ENCODE measurements around the gene ERV3-1. TPM values are rescaled to one million over a fixed set of nuclear protein-coding genes. Genes with fewer than 3 reads are reported as not detected.
"Not testable (repeated sequence)": the region's sequence is repeated elsewhere in the genome, so short reads cannot be mapped to it uniquely, and the experiment has no call there.

The ERV3-1 gene
- 33.2 TPM for total RNA-seq
- 6.2 TPM for polyA plus RNA-seq

- H3K36me3 ChIP-seq (ENCODE audit: insufficient read depth): no peaks in the 10 kb centered on the region
- DNase-seq (ENCODE audit: extremely low spot score): peak; percentile 93
- H3K4me3 ChIP-seq (ENCODE audit: low read depth, low read length): peak within 1 kb of the TSS; percentile 53
- under 1% methylated on average over 33 of the region's 33 CpGs for WGBS
- H3K27ac ChIP-seq (ENCODE audit: low read depth): peak within 1 kb of the TSS; percentile 74
- peaks cover 2% of the 10 kb centered on the region for H3K4me1 ChIP-seq (ENCODE audit: insufficient read depth)
These were observed at the start of gene ERV3-1 for GRCh38 chr7:65006094-65006992. Gene ERV3-1, minus strand, starts transcription at chr7:65006687. Its CDS starts 13,661 bp downstream, at chr7:64993026.

- H3K36me3 ChIP-seq (ENCODE audit: insufficient read depth): not testable (repeated sequence)
- WGBS: 88% methylated on average over 4 of the region's 4 CpGs
These were observed 49.3 kb upstream of the ERV3-1 start for GRCh38 chr7:65055786-65056185.

GRCh38 chr7:65054466-65054994, 48.0 kb upstream of the ERV3-1 start:
- DNase-seq (ENCODE audit: extremely low spot score); H3K36me3 ChIP-seq (ENCODE audit: insufficient read depth); H3K4me3 ChIP-seq (ENCODE audit: low read depth, low read length); H3K4me1 ChIP-seq (ENCODE audit: insufficient read depth); H3K27ac ChIP-seq (ENCODE audit: low read depth): not testable (repeated sequence)
- 71% methylated on average over 2 of the region's 2 CpGs for WGBS

More at GRCh38 chr7:65055786-65056185, 49.3 kb upstream of the ERV3-1 start:
- H3K27ac ChIP-seq (ENCODE audit: low read depth); H3K4me3 ChIP-seq (ENCODE audit: low read depth, low read length); DNase-seq (ENCODE audit: extremely low spot score); H3K4me1 ChIP-seq (ENCODE audit: insufficient read depth): not testable (repeated sequence)

- WGBS: 88% methylated on average over 1 of the region's 3 CpGs
- H3K36me3 ChIP-seq (ENCODE audit: insufficient read depth); H3K4me1 ChIP-seq (ENCODE audit: insufficient read depth); H3K4me3 ChIP-seq (ENCODE audit: low read depth, low read length); H3K27ac ChIP-seq (ENCODE audit: low read depth); DNase-seq (ENCODE audit: extremely low spot score): not testable (repeated sequence)
These were observed 45.2 kb upstream of the ERV3-1 start for GRCh38 chr7:65051654-65052053.

GRCh38 chr7:65051139-65051538, 44.7 kb upstream of the ERV3-1 start:
- H3K36me3 ChIP-seq (ENCODE audit: insufficient read depth); H3K4me3 ChIP-seq (ENCODE audit: low read depth, low read length); DNase-seq (ENCODE audit: extremely low spot score); H3K27ac ChIP-seq (ENCODE audit: low read depth); H3K4me1 ChIP-seq (ENCODE audit: insufficient read depth): not testable (repeated sequence)

GRCh38 chr7:65046329-65046728, 39.8 kb upstream of the ERV3-1 start:
- not testable (repeated sequence) for H3K4me1 ChIP-seq (ENCODE audit: insufficient read depth); H3K4me3 ChIP-seq (ENCODE audit: low read depth, low read length); H3K27ac ChIP-seq (ENCODE audit: low read depth); DNase-seq (ENCODE audit: extremely low spot score); H3K36me3 ChIP-seq (ENCODE audit: insufficient read depth)
- 88% methylated on average over 4 of the region's 4 CpGs for WGBS

- H3K27ac ChIP-seq (ENCODE audit: low read depth); H3K4me3 ChIP-seq (ENCODE audit: low read depth, low read length); H3K36me3 ChIP-seq (ENCODE audit: insufficient read depth); DNase-seq (ENCODE audit: extremely low spot score); H3K4me1 ChIP-seq (ENCODE audit: insufficient read depth): not testable (repeated sequence)
- over 99% methylated on average over 2 of the region's 2 CpGs for WGBS
These were observed 39.1 kb upstream of the ERV3-1 start for GRCh38 chr7:65045589-65045988.

- Histone ChIP-seq H3K27ac (ENCODE audit: low read depth) (peak overlapping the region; percentile 66), H3K4me3 (ENCODE audit: low read depth, low read length) (peak overlapping the region; percentile 95)
- WGBS: under 1% methylated on average over 32 of the region's 35 CpGs
- not testable (repeated sequence) for H3K36me3 ChIP-seq (ENCODE audit: insufficient read depth); DNase-seq (ENCODE audit: extremely low spot score); H3K4me1 ChIP-seq (ENCODE audit: insufficient read depth)
These were observed 32.3 kb upstream of the ERV3-1 start for GRCh38 chr7:65038767-65039166.

GRCh38 chr7:65037740-65038688, 31.5 kb upstream of the ERV3-1 start:
- 2% methylated on average over 89 of the region's 92 CpGs for WGBS
- no peaks in the 10 kb centered on the region for H3K36me3 ChIP-seq (ENCODE audit: insufficient read depth)
- peak overlapping the region; percentile 95 for H3K4me3 ChIP-seq (ENCODE audit: low read depth, low read length)
- peak overlapping the region; percentile 80 for H3K27ac ChIP-seq (ENCODE audit: low read depth)
- DNase-seq (ENCODE audit: extremely low spot score): peak; percentile 78
- no peaks in the 10 kb centered on the region for H3K4me1 ChIP-seq (ENCODE audit: insufficient read depth)

- not testable (repeated sequence) for H3K27ac ChIP-seq (ENCODE audit: low read depth)
These were observed 30.0 kb upstream of the ERV3-1 start for GRCh38 chr7:65036526-65036925.

GRCh38 chr7:65035469-65035868, 29.0 kb upstream of the ERV3-1 start:
- H3K27ac ChIP-seq (ENCODE audit: low read depth); H3K36me3 ChIP-seq (ENCODE audit: insufficient read depth); DNase-seq (ENCODE audit: extremely low spot score); H3K4me3 ChIP-seq (ENCODE audit: low read depth, low read length); H3K4me1 ChIP-seq (ENCODE audit: insufficient read depth): not testable (repeated sequence)

More at GRCh38 chr7:65036526-65036925, 30.0 kb upstream of the ERV3-1 start:
- 27% methylated on average over 2 of the region's 2 CpGs for WGBS
- not testable (repeated sequence) for DNase-seq (ENCODE audit: extremely low spot score); H3K4me1 ChIP-seq (ENCODE audit: insufficient read depth); H3K36me3 ChIP-seq (ENCODE audit: insufficient read depth); H3K4me3 ChIP-seq (ENCODE audit: low read depth, low read length)

- not testable (repeated sequence) for DNase-seq (ENCODE audit: extremely low spot score); H3K4me1 ChIP-seq (ENCODE audit: insufficient read depth); H3K36me3 ChIP-seq (ENCODE audit: insufficient read depth); H3K4me3 ChIP-seq (ENCODE audit: low read depth, low read length); H3K27ac ChIP-seq (ENCODE audit: low read depth)
- 83% methylated on average over 8 of the region's 10 CpGs for WGBS
These were observed 27.8 kb upstream of the ERV3-1 start for GRCh38 chr7:65034120-65034782.

- H3K4me3 ChIP-seq (ENCODE audit: low read depth, low read length); DNase-seq (ENCODE audit: extremely low spot score); H3K27ac ChIP-seq (ENCODE audit: low read depth); H3K4me1 ChIP-seq (ENCODE audit: insufficient read depth); H3K36me3 ChIP-seq (ENCODE audit: insufficient read depth): not testable (repeated sequence)
- WGBS: 95% methylated on average over 29 of the region's 30 CpGs
These were observed 26.9 kb upstream of the ERV3-1 start for GRCh38 chr7:65033391-65033790.

Measured in urinary bladder (tissue), 4 donors.